ENCODE results near the gene NDUFA1. TPM values are rescaled to one million over a fixed set of nuclear protein-coding genes. Genes with fewer than 3 reads are reported as not detected.

The NDUFA1 gene
- total and polyA plus RNA-seq, 9 of the 15 experiments (the other 6 are each of a cell fraction or from before 2014, with no cell fraction given), result 162 to 1,285 (median 383) TPM

DNA sequence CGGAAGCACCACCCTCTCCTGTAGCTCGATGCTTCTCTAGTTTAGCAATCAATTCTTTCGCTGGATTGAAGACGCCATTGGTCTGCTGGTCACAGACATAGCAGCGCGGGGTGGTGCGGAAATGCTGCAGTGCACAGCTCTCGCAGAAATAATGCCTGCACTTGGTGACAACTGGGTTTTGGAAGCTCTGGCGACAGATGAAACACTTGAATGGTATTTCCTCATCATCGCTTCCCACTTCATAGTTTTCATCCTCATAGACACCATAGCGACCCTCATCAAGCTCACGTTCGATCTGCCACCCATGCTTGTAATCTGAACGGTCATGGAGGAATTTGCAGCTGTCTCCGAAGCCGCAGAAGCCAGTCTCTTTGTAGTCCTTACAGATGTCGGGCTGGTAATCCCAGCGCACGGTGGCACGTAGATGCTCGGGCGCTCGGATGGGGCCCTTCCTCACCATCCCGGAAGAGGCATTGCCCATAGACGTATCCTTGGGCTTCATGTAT is 953 bp upstream of the NDUFA1 start (continued):
- TF ChIP-seq ZNF384 (IDR thresholded peaks at IDR 0.05; ENCODE audit: low read depth, low read length), result no peak
- no peak for TF ChIP-seq PHF21A (IDR thresholded peaks at IDR 0.05; ENCODE audit: borderline replicate concordance, low read depth)
- TF ChIP-seq KLF10 (CRISPR knock-in tag; IDR thresholded peaks at IDR 0.05), result no peak
- no peak for TF ChIP-seq CHD2 (IDR thresholded peaks at IDR 0.05; ENCODE audit: low read depth, low read length)
- TF ChIP-seq ZNF445 (CRISPR knock-in tag; IDR thresholded peaks at IDR 0.05; ENCODE audit: low read depth), result no peak
- no peak for TF ChIP-seq SMAD2 (IDR thresholded peaks at IDR 0.05; ENCODE audit: low read depth, low read length)
- no peak for TF ChIP-seq RBM22 (IDR thresholded peaks at IDR 0.05; ENCODE audit: low read depth, low read length, poor library complexity, severe bottlenecking)
- TF ChIP-seq ZNF354B (CRISPR knock-in tag; IDR thresholded peaks at IDR 0.05), result no peak
- TF ChIP-seq ZNF311 (CRISPR knock-in tag; IDR thresholded peaks at IDR 0.05), result no peak
- TF ChIP-seq, protein P1, sequence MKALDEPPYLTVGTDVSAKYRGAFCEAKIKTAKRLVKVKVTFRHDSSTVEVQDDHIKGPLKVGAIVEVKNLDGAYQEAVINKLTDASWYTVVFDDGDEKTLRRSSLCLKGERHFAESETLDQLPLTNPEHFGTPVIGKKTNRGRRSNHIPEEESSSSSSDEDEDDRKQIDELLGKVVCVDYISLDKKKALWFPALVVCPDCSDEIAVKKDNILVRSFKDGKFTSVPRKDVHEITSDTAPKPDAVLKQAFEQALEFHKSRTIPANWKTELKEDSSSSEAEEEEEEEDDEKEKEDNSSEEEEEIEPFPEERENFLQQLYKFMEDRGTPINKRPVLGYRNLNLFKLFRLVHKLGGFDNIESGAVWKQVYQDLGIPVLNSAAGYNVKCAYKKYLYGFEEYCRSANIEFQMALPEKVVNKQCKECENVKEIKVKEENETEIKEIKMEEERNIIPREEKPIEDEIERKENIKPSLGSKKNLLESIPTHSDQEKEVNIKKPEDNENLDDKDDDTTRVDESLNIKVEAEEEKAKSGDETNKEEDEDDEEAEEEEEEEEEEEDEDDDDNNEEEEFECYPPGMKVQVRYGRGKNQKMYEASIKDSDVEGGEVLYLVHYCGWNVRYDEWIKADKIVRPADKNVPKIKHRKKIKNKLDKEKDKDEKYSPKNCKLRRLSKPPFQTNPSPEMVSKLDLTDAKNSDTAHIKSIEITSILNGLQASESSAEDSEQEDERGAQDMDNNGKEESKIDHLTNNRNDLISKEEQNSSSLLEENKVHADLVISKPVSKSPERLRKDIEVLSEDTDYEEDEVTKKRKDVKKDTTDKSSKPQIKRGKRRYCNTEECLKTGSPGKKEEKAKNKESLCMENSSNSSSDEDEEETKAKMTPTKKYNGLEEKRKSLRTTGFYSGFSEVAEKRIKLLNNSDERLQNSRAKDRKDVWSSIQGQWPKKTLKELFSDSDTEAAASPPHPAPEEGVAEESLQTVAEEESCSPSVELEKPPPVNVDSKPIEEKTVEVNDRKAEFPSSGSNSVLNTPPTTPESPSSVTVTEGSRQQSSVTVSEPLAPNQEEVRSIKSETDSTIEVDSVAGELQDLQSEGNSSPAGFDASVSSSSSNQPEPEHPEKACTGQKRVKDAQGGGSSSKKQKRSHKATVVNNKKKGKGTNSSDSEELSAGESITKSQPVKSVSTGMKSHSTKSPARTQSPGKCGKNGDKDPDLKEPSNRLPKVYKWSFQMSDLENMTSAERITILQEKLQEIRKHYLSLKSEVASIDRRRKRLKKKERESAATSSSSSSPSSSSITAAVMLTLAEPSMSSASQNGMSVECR (CRISPR knock-in tag; IDR thresholded peaks at IDR 0.05), result peak; percentile 64
- 0 out of 2 replicates have a peak, but pooled peaks have one; percentile 35 for TF ChIP-seq FOXP1 (CRISPR knock-in tag; IDR thresholded peaks at IDR 0.05)
- peak; percentile 12 for TF ChIP-seq CHD1 (IDR thresholded peaks at IDR 0.05; ENCODE audit: low read length)
- TF ChIP-seq, protein P2, sequence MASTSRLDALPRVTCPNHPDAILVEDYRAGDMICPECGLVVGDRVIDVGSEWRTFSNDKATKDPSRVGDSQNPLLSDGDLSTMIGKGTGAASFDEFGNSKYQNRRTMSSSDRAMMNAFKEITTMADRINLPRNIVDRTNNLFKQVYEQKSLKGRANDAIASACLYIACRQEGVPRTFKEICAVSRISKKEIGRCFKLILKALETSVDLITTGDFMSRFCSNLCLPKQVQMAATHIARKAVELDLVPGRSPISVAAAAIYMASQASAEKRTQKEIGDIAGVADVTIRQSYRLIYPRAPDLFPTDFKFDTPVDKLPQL (IDR thresholded peaks at IDR 0.05; ENCODE audit: extremely low read depth, insufficient read length), result no peak
- TF ChIP-seq ZNF140 (CRISPR knock-in tag; IDR thresholded peaks at IDR 0.05), result no peak
- TF ChIP-seq, protein P3, sequence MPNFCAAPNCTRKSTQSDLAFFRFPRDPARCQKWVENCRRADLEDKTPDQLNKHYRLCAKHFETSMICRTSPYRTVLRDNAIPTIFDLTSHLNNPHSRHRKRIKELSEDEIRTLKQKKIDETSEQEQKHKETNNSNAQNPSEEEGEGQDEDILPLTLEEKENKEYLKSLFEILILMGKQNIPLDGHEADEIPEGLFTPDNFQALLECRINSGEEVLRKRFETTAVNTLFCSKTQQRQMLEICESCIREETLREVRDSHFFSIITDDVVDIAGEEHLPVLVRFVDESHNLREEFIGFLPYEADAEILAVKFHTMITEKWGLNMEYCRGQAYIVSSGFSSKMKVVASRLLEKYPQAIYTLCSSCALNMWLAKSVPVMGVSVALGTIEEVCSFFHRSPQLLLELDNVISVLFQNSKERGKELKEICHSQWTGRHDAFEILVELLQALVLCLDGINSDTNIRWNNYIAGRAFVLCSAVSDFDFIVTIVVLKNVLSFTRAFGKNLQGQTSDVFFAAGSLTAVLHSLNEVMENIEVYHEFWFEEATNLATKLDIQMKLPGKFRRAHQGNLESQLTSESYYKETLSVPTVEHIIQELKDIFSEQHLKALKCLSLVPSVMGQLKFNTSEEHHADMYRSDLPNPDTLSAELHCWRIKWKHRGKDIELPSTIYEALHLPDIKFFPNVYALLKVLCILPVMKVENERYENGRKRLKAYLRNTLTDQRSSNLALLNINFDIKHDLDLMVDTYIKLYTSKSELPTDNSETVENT (CRISPR knock-in tag; IDR thresholded peaks at IDR 0.05), result no peak
- TF ChIP-seq, protein P4, sequence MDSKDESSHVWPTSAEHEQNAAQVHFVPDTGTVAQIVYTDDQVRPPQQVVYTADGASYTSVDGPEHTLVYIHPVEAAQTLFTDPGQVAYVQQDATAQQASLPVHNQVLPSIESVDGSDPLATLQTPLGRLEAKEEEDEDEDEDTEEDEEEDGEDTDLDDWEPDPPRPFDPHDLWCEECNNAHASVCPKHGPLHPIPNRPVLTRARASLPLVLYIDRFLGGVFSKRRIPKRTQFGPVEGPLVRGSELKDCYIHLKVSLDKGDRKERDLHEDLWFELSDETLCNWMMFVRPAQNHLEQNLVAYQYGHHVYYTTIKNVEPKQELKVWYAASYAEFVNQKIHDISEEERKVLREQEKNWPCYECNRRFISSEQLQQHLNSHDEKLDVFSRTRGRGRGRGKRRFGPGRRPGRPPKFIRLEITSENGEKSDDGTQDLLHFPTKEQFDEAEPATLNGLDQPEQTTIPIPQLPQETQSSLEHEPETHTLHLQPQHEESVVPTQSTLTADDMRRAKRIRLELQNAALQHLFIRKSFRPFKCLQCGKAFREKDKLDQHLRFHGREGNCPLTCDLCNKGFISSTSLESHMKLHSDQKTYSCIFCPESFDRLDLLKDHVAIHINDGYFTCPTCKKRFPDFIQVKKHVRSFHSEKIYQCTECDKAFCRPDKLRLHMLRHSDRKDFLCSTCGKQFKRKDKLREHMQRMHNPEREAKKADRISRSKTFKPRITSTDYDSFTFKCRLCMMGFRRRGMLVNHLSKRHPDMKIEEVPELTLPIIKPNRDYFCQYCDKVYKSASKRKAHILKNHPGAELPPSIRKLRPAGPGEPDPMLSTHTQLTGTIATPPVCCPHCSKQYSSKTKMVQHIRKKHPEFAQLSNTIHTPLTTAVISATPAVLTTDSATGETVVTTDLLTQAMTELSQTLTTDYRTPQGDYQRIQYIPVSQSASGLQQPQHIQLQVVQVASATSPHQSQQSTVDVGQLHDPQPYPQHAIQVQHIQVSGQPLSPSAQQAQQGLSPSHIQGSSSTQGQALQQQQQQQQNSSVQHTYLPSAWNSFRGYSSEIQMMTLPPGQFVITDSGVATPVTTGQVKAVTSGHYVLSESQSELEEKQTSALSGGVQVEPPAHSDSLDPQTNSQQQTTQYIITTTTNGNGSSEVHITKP (IDR thresholded peaks at IDR 0.05; ENCODE audit: partially characterized antibody), result no peak
- TF ChIP-seq ZNF253 (CRISPR knock-in tag; conservative IDR thresholded peaks at IDR 0.05), result no peak

All from K562 (cell line).